AG10803 (cell line): Measurements from ENCODE around the gene SSTR5.

Source experiments
- DNase-seq: peaks from one replicate; pipeline ENCODE4 v3.0.0; 2010; ENCODE audit warnings: low read depth
- H3K4me3 ChIP-seq: 2 replicates; pipeline ENCODE4 v1.5.1; 2011; ENCODE audit warnings: mild to moderate bottlenecking, low read length, control low read depth
- CTCF ChIP-seq: conservative IDR thresholded peaks from 2 replicates; pipeline ENCODE4 v1.5.1; 2011; ENCODE audit warnings: mild to moderate bottlenecking, low read length, control low read depth, inconsistent platforms

SSTR5 gene

GRCh38 chr16:1096169-1097082, 23.9 kb downstream of the SSTR5 start, which contains the start of gene C1QTNF8:
C1QTNF8 (minus strand) TSS chr16:1096244; CDS start chr16:1094922, 1,322 bp downstream.
- no peak within 1 kb of the TSS for H3K4me3 ChIP-seq
- DNase-seq: no peak
- TF ChIP-seq CTCF: no peak

GRCh38 chr16:1097156-1097555, 24.6 kb downstream of the SSTR5 start:
- DNase-seq: no peak
- no peak for TF ChIP-seq CTCF
- H3K4me3 ChIP-seq: no peak overlapping the region

GRCh38 chr16:1097800-1098199, 25.3 kb downstream of the SSTR5 start:
- DNase-seq: no peak
- no peak for TF ChIP-seq CTCF

GRCh38 chr16:1098266-1098991, 25.9 kb downstream of the SSTR5 start:
- no peak for DNase-seq
- TF ChIP-seq CTCF: no peak
- H3K4me3 ChIP-seq: no peak overlapping the region

More at GRCh38 chr16:1097800-1098199, 25.3 kb downstream of the SSTR5 start:
- H3K4me3 ChIP-seq: no peak overlapping the region

- no peak overlapping the region for H3K4me3 ChIP-seq
- TF ChIP-seq CTCF: no peak
- no peak for DNase-seq
Observed at GRCh38 chr16:1099189-1100083, 26.9 kb downstream of the SSTR5 start.

- H3K4me3 ChIP-seq: no peak overlapping the region
- TF ChIP-seq CTCF: no peak
- no peak for DNase-seq
Observed at GRCh38 chr16:1100084-1100800, 27.7 kb downstream of the SSTR5 start.
